ENCODE measurements around the gene SPTAN1. TPM values are rescaled to one million over a fixed set of nuclear protein-coding genes. Genes with fewer than 3 reads are reported as not detected.
"Not testable (repeated sequence)": the region's sequence is repeated elsewhere in the genome, so short reads cannot be mapped to it uniquely, and the experiment has no call there.

SPTAN1 gene
- total RNA-seq = 140 TPM

DNA sequence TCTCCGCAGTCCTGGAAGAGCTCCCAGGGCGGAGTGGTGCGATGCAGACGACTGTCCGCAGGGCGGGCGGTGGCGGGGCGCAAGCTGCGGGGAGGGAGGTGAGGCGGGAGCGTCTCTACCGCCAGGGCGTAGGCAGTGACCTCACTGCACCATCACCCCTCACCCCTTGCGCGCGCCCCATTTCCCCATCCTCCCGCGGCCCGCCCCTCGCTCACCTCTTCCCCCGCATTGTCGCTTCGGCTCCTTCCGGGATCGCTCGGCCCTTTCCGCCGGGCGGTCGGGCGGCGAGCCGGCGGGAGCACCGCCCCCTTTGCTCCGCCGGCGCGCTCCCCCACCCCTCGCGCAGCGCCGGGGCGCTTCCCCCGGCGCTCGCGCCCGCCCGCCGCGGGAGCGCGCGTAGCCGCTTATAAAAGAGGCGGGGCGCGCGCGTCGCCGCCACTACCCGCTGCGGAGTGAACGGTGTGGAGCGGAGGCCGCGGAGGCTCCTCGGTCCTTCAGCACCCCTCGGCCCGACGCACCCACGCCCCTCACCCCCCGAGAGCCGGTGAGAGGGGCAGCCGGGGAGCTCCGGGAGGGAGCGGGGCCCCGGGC is at the start of gene SPTAN1:
TSS of gene SPTAN1 (plus strand) at position 435 of the 591 bp plus-strand sequence. CDS start 14,154 bp downstream, outside the sequence.
- DNase-seq (ENCODE audit: low read depth in 2 of 3, low spot score in 2 of 3) = peak; percentile 88 to 96 (median 95)

DNA sequence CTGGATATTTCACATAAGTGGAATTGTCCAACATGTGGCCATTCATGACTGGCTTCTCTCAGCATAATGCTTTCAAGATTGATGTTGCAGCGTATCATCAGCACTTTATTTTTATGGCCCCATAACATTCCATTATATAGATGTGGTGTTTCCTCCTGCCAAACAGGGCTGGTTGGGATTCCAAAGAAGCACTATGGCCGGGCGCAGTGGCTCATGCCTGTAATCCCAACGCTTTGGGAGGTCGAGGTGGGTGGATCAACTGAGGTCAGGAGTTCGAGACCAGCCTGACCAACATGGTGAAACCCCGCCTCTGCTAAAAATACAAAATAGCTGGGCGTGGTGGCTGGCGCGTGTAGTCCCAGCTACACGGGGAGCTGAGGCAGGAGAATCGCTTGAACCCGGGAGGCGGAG is 49.0 kb upstream of the SPTAN1 start:
- not testable (repeated sequence) for DNase-seq (ENCODE audit: low read depth in 2 of 3, low spot score in 2 of 3)

DNA sequence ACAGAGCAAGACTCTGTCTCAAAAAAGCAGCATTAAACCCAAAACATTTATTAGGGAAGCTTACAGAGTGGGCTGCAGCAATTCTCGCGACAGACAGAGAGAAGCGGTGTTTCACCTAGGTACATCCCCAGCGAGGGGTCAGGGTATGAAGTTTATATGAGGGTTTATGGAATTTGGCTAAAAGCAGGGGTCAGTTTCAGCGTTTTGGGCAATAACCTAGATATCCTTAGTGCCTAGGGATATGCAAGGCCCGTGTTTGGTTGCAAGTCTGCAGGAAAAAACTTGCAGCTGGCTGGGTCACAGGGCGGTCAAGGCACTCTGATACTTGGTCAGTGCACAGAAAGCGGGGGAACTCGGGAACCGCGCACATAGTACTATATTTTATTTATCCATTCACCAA is 48.5 kb upstream of the SPTAN1 start:
- DNase-seq (ENCODE audit: low read depth in 2 of 3, low spot score in 2 of 3) = no peak

DNA sequence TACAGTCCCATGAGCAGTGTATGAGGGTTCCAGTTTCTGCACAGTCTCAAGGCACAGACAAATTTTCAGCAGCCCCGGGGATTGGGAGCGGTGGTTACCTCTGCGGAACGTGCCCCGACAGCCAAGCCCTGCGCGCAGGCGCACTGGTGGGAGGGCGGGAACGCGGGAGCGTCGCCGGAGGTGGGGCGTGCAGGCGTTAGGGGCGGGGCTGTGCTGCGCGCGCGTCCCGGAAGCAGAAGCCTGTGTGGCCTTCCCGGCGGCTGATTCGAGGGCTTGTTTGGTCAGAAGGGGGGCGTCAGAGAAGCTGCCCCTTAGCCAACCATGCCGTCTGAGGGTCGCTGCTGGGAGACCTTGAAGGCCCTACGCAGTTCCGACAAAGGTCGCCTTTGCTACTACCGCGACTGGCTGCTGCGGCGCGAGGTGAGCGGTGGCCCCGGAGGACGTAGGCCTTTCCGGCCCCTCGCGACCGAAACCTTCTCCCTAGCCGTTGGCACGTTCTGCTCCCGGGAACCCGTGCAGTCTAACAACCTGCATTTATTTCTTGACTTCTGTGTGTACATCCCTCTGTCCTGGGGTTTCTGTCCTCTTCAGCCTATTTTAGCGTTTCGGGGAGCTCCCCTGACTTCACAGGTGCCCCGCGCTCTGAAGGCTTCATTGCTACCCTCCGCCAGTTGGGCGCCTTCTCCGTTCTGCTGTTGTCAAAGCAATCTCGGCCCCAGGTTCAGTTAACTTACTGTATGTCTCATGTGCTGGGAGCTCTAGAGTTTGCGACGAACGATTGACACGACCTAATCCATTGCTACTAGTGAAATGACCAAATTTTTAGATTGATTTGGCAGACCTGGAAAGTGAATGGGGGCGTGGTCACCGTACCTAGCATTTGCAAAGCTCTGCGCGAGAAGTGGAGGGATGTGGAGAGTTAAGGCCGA is 47.6 kb upstream of the SPTAN1 start, which contains the start of gene GLE1:
TSS of gene GLE1 (plus strand) at position 235 of the 929 bp plus-strand sequence. CDS start at position 322, 87 bp downstream.
- DNase-seq (ENCODE audit: low read depth in 2 of 3, low spot score in 2 of 3) = peak; percentile 94 to 96 (median 95)

DNA sequence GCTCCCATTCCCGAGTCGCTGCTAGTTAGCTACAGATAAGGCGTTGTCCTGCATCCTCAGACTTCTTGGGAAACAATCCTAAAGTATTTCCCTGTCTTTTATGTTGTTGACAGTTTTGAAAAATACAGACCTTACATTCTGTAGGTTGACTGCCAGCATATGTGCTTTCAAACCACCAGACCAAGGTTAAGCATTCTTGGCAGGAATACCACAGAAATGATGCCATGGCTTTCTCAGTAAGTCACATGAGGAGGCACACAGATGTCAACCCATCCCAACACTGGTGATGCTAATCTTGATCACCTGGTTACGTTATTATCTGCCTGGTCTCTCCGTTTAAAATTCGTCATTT is 47.0 kb upstream of the SPTAN1 start:
- peak in 1 of 3 donors; percentile 4 for DNase-seq (ENCODE audit: low read depth in 2 of 3, low spot score in 2 of 3)

DNA sequence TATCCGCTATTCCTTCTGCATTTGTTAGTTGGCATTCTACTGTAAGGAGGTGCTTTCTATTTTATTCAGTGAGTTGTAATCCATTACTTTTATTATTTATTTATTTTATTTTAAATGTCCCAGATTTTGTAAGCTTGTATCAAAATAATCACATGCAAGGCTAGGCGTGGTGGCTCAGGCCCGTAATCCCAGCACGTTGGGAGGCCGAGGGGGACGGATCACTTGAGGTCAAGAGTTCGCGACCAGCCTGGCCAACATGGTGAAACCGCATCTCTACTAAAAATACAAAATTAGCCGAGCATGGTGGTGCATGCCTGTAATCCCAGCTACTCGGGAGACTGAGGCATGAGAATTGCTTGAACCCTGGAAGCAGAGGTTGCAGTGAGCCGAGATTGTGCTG is 46.5 kb upstream of the SPTAN1 start:
- DNase-seq (ENCODE audit: low read depth in 2 of 3, low spot score in 2 of 3) = not testable (repeated sequence)

DNA sequence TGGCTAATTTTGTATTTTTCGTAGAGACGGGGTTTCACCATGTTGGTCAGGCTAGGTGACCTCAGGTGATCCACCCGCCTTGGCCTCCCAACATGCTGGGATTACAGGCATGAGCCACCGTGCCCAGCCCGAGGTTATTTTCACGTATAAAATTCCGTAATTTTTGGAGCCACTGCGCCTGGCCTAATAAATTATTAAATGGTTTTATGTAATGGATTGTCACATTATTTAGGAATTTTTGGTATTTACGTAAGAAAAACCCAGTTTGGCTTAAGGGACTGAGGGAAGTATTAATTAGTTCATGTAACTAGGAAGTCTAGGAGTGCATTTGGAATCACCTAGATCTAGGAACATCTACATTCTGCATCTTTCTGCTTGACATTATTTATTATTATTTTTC is 39.6 kb upstream of the SPTAN1 start:
- no peak for DNase-seq (ENCODE audit: low read depth in 2 of 3, low spot score in 2 of 3)

DNA sequence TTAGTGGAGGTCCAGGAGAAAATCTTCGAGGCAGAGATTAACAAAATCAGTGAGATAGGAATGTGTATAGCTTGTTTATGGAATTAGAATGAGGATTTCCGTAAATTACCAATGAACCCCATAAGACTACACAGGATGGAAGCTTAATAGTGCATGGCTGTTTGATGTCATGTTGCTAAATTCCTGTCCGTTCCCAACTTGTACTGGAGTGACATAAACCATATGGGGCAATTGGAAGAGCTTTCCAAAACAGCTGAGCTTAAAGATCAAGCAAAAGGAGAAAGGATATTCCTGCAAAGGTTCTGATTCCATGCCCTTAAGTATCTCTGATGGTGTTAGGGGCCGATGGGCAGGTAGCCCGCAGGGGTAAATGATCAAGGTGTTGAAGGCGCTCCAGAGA is 30.4 kb upstream of the SPTAN1 start:
- no peak for DNase-seq (ENCODE audit: low read depth in 2 of 3, low spot score in 2 of 3)

DNA sequence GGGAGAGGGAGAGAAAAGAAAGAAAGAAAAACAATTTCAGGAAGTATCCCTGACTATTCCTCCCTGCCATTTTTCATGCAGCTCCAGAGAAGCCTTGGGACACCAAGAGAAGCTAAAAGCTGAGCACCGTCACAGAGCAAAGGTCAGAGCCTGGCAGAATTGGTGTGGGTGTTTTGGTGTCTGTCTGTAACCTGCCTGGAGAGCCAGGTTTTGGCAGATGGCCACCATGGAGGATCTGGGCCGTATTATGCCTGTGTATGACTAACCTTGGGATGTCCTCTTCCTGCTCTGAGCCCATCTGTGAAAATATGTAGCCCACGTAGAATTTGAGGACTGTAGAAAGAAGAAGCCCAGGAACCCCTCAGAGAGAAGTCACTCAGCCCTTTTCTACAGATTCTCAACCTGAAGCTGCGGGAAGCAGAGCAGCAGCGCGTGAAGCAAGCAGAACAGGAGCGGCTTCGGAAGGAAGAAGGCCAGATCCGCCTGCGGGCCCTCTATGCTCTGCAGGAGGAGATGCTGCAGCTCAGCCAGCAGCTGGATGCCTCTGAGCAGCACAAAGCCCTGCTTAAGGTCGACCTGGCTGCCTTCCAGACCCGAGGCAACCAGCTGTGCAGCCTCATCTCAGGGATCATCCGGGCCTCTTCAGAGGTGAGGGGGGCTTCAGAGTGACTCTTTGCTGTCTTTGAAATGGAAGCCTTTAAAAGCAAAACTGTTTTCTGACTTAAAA is 29.0 kb upstream of the SPTAN1 start:
- no peak for DNase-seq (ENCODE audit: low read depth in 2 of 3, low spot score in 2 of 3)

DNA sequence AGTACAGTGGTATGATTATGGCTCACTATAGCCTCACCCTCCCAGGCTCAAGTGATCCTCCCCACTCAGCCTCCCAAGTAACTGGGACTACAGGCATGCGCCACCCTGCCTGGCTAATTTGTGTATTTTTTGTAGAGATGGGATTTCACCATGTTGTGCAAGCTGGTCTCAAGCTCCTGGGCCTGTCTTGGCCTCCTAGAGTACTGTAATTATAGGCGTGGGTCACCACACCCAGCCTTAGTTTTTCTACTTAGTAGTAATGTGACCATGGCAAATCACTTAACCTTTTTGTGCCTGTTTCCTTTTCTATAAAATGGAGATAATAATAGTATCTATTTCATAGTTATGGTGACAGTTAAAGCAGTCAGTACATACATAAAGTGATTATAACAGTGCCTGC is 25.7 kb upstream of the SPTAN1 start:
- no peak for DNase-seq (ENCODE audit: low read depth in 2 of 3, low spot score in 2 of 3)

DNA sequence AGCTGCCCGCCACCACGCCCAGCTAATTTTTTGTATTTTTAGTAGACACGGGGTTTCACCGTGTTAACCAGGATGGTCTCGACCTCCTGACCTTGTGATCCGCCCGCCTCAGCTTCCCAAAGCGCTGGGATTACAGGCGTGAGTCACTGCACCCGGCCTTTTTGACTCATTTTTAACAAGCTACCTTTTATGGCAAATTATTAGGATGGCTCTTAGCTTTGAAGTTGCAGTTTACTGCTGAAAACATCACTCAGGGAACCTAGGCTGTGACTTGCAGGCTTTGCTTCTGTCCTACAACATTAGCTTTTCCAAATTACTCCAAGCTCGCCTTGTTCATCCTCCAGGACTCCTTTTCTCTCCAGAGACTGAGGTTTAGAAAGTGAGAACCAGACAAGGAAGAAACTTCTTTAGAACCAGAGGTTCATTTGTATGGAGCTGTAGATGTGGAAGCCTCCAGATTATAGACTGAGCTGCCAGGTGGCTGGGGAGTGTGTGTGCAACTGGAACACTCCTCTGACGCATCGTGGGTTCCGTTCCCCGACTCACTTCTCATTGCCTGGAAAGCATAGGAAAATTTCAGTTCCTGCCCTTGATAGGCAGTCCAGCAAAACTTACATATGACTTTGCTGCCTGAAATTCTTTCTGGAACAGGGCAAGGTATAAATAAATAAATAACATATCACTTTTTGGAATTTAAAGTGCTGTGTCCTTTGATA is 23.8 kb upstream of the SPTAN1 start:
- no peak for DNase-seq (ENCODE audit: low read depth in 2 of 3, low spot score in 2 of 3)

DNA sequence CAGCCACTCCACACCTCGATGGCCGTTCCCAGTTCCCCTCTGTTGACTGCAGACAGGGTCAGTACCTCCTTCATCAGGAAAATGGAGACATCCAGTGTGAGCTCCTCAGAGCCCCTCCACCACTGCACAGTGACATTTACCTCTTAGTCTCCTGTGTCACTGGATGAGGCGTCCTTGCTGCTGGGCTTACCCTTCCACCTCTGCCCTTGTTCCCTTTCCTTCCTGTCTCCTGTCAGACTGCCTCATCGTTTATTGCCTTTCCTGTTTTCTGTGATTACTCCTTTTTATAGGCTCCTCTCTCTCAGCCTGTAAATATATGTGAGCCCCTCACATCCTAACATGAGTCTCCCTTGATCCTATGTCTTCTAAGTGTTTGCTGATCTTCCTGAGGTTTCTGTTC is 23.2 kb upstream of the SPTAN1 start:
- DNase-seq (ENCODE audit: low read depth in 2 of 3, low spot score in 2 of 3) = no peak

DNA sequence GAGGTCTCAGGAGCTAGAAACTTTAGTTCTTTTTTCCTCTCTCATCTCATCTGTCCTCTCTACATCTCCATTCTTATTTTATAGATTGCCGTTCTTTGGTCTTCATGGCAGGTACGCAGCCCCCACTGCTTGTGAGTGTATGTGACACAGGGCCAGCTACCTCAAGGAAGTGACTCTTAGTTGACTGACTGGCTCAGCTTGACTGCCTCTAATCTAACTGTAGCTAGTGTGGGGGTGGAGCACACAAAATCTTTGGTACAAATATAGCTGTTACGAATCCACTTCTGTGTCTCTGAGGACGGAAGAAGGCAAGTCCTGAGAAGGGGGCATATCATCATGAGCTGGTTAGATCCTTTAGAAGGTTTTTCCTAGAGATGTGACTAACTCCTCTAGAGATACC is 19.8 kb upstream of the SPTAN1 start:
- DNase-seq (ENCODE audit: low read depth in 2 of 3, low spot score in 2 of 3) = no peak

DNA sequence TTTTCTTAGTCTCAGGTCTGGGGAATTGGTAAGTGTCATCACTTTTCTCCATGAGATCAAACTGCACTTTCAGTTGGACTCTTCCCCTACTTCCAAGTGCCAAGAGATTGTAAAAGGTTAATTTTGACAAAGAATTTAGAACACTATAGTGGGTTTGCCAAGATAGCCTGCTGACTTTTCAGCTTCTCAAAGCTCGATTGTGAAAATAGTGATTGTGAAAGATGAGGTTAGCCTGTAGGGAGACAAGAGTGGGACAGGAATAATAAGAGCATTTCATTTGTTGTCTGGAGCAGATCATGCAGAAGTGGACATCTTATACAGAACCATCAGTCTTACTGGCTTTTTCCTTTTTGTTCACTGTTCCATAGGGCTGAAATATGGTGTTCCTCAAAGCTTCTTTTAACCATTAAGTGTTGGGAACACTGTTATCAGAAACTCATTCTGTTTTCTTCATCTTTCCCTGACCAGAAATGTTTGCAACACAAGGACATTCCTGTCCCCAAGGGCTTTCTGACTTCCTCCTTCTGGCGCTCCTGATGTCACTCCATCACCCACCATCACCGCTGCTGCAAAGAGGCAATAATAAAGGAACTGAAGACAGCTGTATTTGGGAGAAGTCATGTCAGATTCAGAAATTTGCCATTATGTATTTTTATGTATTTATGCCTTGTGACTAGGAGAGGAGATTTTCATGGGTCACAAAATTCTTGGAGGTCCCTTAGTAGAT is 11.6 kb upstream of the SPTAN1 start:
- no peak for DNase-seq (ENCODE audit: low read depth in 2 of 3, low spot score in 2 of 3)

DNA sequence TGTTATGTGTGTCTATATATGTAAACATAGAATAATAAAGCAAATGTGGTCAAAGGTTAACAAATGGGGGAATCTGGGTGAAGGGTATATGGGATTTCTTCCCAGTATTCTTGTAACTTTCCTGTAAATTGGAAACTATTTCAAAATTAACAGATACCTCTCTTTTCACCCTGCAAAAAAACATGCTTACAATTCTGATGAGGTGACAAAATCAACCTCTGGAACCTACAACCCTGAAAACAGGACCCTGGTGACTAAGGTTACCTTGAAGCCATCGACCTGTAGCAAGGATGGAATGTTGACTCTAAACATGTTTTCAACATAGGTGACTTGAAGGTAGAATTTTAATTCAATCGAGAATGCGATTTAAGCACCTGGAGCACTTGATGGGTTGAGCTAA is 5.9 kb upstream of the SPTAN1 start:
- no peak for DNase-seq (ENCODE audit: low read depth in 2 of 3, low spot score in 2 of 3)

DNA sequence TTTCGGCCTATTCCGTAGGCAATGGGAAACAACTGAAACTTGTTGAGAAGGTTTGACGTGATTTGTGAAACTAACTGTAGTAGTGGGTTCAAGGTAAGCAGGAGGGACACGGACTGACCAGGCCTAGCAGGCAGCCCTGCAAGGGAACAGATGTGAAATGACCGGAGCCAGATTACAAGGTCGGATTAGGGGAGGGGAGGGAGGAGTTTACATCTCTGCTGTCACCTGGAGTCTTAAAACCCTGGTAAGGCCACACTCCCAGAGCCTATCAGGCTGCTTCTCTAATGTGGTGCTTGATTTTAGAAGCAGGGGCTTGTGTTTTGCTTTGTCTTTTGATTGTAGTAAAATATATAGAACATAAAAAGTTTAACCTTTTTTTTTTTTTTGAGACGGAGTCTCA is 3.5 kb upstream of the SPTAN1 start:
- no peak for DNase-seq (ENCODE audit: low read depth in 2 of 3, low spot score in 2 of 3)

DNA sequence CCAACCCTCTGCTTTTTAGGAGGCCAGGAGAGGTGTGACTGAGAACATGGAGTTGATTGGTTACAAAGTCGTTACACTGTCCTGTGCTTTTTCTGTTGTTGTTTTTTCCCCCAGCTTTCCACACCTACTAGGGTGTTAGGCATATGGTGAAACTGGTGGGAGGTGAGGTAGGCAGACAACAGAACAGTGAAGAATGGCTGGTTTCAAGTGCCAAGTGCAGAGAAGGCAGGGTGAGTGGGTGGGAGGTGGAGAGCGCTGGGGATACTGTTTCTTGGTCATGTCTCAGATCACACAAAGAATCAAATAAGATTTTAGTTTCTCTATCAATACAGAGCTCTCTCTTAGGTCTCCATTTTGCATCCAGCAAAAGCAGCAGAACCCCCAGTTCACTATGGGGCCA is 2.2 kb upstream of the SPTAN1 start:
- no peak for DNase-seq (ENCODE audit: low read depth in 2 of 3, low spot score in 2 of 3)

DNA sequence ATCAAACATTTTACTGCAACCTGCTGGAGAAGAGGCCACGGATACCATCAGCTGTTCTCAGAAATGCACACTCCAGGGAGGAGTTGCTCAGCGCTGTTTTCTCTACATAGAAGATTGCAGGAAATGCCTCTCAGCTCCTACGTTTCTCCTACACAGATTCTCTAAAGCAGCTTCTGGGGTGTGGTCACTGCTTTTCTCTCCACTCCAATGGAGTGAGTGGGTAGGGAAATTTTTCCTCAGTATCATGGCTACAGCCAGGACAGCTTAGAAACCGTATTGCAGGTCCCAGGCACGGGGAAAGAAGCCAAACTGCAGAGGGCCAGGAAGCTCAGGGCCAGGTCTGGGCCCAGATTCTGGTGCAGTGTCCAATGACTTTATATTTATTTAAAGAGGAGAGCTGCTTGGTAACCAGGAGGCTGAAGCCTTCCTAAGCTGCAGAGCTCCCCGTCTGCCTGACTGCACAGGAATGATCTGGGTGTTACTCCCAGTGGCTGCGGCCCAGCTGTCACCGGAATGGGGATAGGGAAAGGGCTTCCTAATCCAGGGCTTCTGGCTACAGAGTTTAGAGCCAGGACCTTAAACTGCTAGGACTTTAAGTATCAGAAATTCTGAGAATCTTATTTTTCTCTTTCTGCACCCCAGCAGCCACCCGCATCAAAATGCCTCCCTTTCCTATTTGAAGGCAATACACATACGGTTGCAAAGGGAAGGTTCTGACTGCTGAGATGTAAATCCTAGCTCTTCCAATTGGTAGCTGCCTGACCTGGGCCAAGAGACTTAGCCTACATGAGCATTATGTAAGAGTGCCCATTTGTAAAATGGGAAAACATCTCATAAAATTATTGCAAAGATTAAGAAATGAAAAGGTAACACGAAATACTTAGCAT is 1.4 kb upstream of the SPTAN1 start:
- DNase-seq (ENCODE audit: low read depth in 2 of 3, low spot score in 2 of 3) = no peak

DNA sequence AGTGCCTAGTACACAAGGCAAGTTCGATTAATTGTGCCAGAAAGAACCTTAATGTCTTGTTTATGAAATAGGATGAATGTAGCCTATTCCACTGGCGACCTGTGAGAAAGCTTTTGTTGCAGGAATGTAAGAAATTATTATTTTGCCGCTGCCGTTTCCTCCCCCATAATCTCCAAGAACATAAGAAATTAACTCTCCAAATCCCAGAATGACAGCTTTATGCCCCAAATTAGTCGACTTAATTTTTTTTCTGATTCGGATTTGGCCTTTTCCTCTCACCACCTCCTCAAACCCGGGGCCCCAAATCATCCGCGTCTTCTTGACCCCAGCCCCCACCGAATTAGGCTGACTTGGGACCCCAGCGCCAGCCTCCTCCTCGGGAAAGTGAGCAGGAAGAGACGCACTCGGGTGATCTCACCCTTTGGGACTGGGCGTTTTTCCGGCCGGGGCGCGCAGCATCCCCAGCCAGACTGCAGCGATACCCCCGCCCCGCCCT is 682 bp upstream of the SPTAN1 start:
- DNase-seq (ENCODE audit: low read depth in 2 of 3, low spot score in 2 of 3) = no peak

Measured in hematopoietic multipotent progenitor cell (in vitro differentiated cells).